Measurements from ENCODE around the gene SYTL2. TPM values are rescaled to one million over a fixed set of nuclear protein-coding genes. Genes with fewer than 3 reads are reported as not detected.

SYTL2 gene
- total RNA-seq, 2 experiments from 2014 or later: 5.8 to 7.6 TPM

- Mint-ChIP-seq H3K27me3 (no peaks in the 10 kb centered on the region), H3K4me3 (no peak overlapping the region), H3K27ac (no peak overlapping the region), H3K9me3 (peaks cover 8% of the 10 kb centered on the region), H3K36me3 (no peaks in the 10 kb centered on the region), H3K4me1 (no peaks in the 10 kb centered on the region)
- DNase-seq: no peak
Measured at GRCh38 chr11:85835729-85836128, 24.8 kb upstream of the SYTL2 start.

GRCh38 chr11:85835263-85835662, 24.3 kb upstream of the SYTL2 start:
- no peak overlapping the region for H3K27ac Mint-ChIP-seq
- peaks cover 8% of the 10 kb centered on the region for H3K9me3 Mint-ChIP-seq
- H3K4me3 Mint-ChIP-seq: no peak overlapping the region
- no peaks in the 10 kb centered on the region for H3K36me3 Mint-ChIP-seq
- no peaks in the 10 kb centered on the region for H3K4me1 Mint-ChIP-seq
- no peaks in the 10 kb centered on the region for H3K27me3 Mint-ChIP-seq
- no peak for DNase-seq

- Mint-ChIP-seq H3K4me1 (peaks cover 21% of the 10 kb centered on the region), H3K9me3 (peaks cover 7% of the 10 kb centered on the region), H3K4me3 (no peak overlapping the region)
Measured at GRCh38 chr11:85831050-85831449, 20.1 kb upstream of the SYTL2 start.

GRCh38 chr11:85829172-85829571, 18.2 kb upstream of the SYTL2 start:
- H3K36me3 Mint-ChIP-seq: no peaks in the 10 kb centered on the region

More at GRCh38 chr11:85831050-85831449, 20.1 kb upstream of the SYTL2 start:
- Mint-ChIP-seq H3K27me3 (no peaks in the 10 kb centered on the region), H3K36me3 (no peaks in the 10 kb centered on the region), H3K27ac (no peak overlapping the region)
- no peak for DNase-seq

GRCh38 chr11:85828640-85828978, 17.7 kb upstream of the SYTL2 start:
- no peak overlapping the region for H3K27ac Mint-ChIP-seq
- H3K4me1 Mint-ChIP-seq: peaks cover 43% of the 10 kb centered on the region

More at GRCh38 chr11:85829172-85829571, 18.2 kb upstream of the SYTL2 start:
- no peaks in the 10 kb centered on the region for H3K27me3 Mint-ChIP-seq
- peaks cover 37% of the 10 kb centered on the region for H3K4me1 Mint-ChIP-seq
- no peak overlapping the region for H3K4me3 Mint-ChIP-seq
- no peaks in the 10 kb centered on the region for H3K9me3 Mint-ChIP-seq
- no peak overlapping the region for H3K27ac Mint-ChIP-seq
- no peak for DNase-seq

GRCh38 chr11:85827748-85828639, 17.1 kb upstream of the SYTL2 start:
- Mint-ChIP-seq H3K4me1 (peaks cover 48% of the 10 kb centered on the region), H3K36me3 (no peaks in the 10 kb centered on the region), H3K27ac (peak overlapping the region; percentile 38), H3K4me3 (no peak overlapping the region), H3K27me3 (no peaks in the 10 kb centered on the region), H3K9me3 (no peaks in the 10 kb centered on the region)
- no peak for DNase-seq

More at GRCh38 chr11:85828640-85828978, 17.7 kb upstream of the SYTL2 start:
- Mint-ChIP-seq H3K27me3 (no peaks in the 10 kb centered on the region), H3K9me3 (no peaks in the 10 kb centered on the region), H3K4me3 (no peak overlapping the region), H3K36me3 (no peaks in the 10 kb centered on the region)
- DNase-seq: no peak

GRCh38 chr11:85826116-85826855, 15.3 kb upstream of the SYTL2 start:
- Mint-ChIP-seq H3K27me3 (no peaks in the 10 kb centered on the region), H3K27ac (no peak overlapping the region), H3K9me3 (no peaks in the 10 kb centered on the region), H3K4me1 (peaks cover 60% of the 10 kb centered on the region), H3K36me3 (no peaks in the 10 kb centered on the region), H3K4me3 (no peak overlapping the region)
- no peak for DNase-seq

- no peaks in the 10 kb centered on the region for H3K36me3 Mint-ChIP-seq
- H3K4me1 Mint-ChIP-seq: peaks cover 61% of the 10 kb centered on the region
- H3K4me3 Mint-ChIP-seq: no peak overlapping the region
- H3K27me3 Mint-ChIP-seq: no peaks in the 10 kb centered on the region
- no peaks in the 10 kb centered on the region for H3K9me3 Mint-ChIP-seq
- no peak for DNase-seq
- H3K27ac Mint-ChIP-seq: no peak overlapping the region
Measured at GRCh38 chr11:85825616-85826015, 14.7 kb upstream of the SYTL2 start.

GRCh38 chr11:85823816-85824215, 12.9 kb upstream of the SYTL2 start:
- Mint-ChIP-seq H3K9me3 (no peaks in the 10 kb centered on the region), H3K36me3 (no peaks in the 10 kb centered on the region), H3K4me1 (peaks cover 61% of the 10 kb centered on the region), H3K27me3 (no peaks in the 10 kb centered on the region), H3K27ac (peak overlapping the region; percentile 5), H3K4me3 (peak overlapping the region; percentile 23)
- DNase-seq: peak; percentile 37

- Mint-ChIP-seq H3K9me3 (no peaks in the 10 kb centered on the region), H3K4me3 (no peak overlapping the region), H3K36me3 (no peaks in the 10 kb centered on the region), H3K27ac (no peak overlapping the region), H3K4me1 (peaks cover 57% of the 10 kb centered on the region), H3K27me3 (no peaks in the 10 kb centered on the region)
- no peak for DNase-seq
Measured at GRCh38 chr11:85822814-85823213, 11.9 kb upstream of the SYTL2 start.

GRCh38 chr11:85821636-85822035, 10.7 kb upstream of the SYTL2 start:
- peaks cover 45% of the 10 kb centered on the region for H3K4me1 Mint-ChIP-seq

GRCh38 chr11:85819441-85819840, 8.5 kb upstream of the SYTL2 start:
- Mint-ChIP-seq H3K36me3 (no peaks in the 10 kb centered on the region), H3K9me3 (no peaks in the 10 kb centered on the region), H3K4me1 (peaks cover 26% of the 10 kb centered on the region), H3K27me3 (no peaks in the 10 kb centered on the region), H3K4me3 (no peak overlapping the region), H3K27ac (no peak overlapping the region)
- DNase-seq: no peak

More at GRCh38 chr11:85821636-85822035, 10.7 kb upstream of the SYTL2 start:
- Mint-ChIP-seq H3K27me3 (no peaks in the 10 kb centered on the region), H3K4me3 (no peak overlapping the region), H3K27ac (no peak overlapping the region), H3K36me3 (no peaks in the 10 kb centered on the region), H3K9me3 (no peaks in the 10 kb centered on the region)
- DNase-seq: no peak

GRCh38 chr11:85815186-85815931, 4.4 kb upstream of the SYTL2 start:
- Mint-ChIP-seq H3K9me3 (no peaks in the 10 kb centered on the region), H3K27me3 (peaks cover 7% of the 10 kb centered on the region), H3K4me3 (no peak overlapping the region), H3K36me3 (no peaks in the 10 kb centered on the region), H3K27ac (no peak overlapping the region), H3K4me1 (peaks cover 10% of the 10 kb centered on the region)
- no peak for DNase-seq

GRCh38 chr11:85813721-85814120, 2.8 kb upstream of the SYTL2 start:
- Mint-ChIP-seq H3K4me3 (no peak overlapping the region), H3K9me3 (no peaks in the 10 kb centered on the region)

GRCh38 chr11:85811624-85812023, 683 bp upstream of the SYTL2 start:
- peak overlapping the region; percentile 82 for H3K4me3 Mint-ChIP-seq
- peak overlapping the region; percentile 13 for H3K27ac Mint-ChIP-seq
- no peaks in the 10 kb centered on the region for H3K36me3 Mint-ChIP-seq
- peaks cover 7% of the 10 kb centered on the region for H3K27me3 Mint-ChIP-seq
- no peak for DNase-seq
- no peaks in the 10 kb centered on the region for H3K9me3 Mint-ChIP-seq
- peaks cover 27% of the 10 kb centered on the region for H3K4me1 Mint-ChIP-seq

More at GRCh38 chr11:85813721-85814120, 2.8 kb upstream of the SYTL2 start:
- H3K27me3 Mint-ChIP-seq: peaks cover 7% of the 10 kb centered on the region
- peaks cover 26% of the 10 kb centered on the region for H3K4me1 Mint-ChIP-seq
- no peak for DNase-seq
- H3K27ac Mint-ChIP-seq: no peak overlapping the region
- H3K36me3 Mint-ChIP-seq: no peaks in the 10 kb centered on the region
